GM23248 (cell line): ENCODE data around the gene PHKG2.

Source experiments
- EZH2 ChIP-seq: fragments of 200-600 bp; sonication (generic); IDR thresholded peaks from 2 replicates; pipeline ENCODE4 v1.6.1; 2018; ENCODE audit warnings: antibody characterized with exemption, mild to moderate bottlenecking; ENCODE audit not compliant: insufficient read depth, poor library complexity, severe bottlenecking
- EZH2phosphoT487 ChIP-seq: fragments of 200-600 bp; sonication (generic); IDR thresholded peaks from 2 replicates; pipeline ENCODE4 v1.6.1; 2018; ENCODE audit warnings: antibody characterized with exemption, moderate library complexity, mild to moderate bottlenecking, low read depth; ENCODE audit not compliant: insufficient read depth

GRCh38 chr16:30769379-30770089, 21.3 kb downstream of the PHKG2 start:
- TF ChIP-seq EZH2 (no peak), EZH2phosphoT487 (no peak)
